Measurements from ENCODE around the gene FETUB.

FETUB gene

GRCh38 chr3:186636536-186636935, 3.7 kb upstream of the FETUB start:
- no peak for DNase-seq

DNA sequence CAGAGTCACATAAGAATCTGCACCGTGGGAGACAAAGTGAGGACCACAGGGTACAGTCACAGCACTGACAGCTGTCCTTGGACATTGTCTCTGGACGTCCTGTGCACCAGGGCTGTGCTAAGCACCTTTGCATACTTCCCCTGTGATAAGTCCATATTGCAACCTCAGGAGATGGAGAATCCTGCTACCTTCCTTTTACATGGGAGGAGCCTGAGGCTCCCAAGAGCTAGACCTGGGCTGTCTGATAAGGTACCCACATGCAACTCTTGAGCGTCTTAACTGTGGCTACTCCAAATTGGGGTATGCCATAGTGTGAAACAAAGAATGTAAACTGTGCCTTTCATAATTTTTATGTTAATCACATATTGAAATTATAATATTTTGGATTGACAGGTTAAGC, 2.5 kb upstream of the FETUB start:
- DNase-seq = no peak

- no peak for DNase-seq
Observed at GRCh38 chr3:186638259-186638658, 1.9 kb upstream of the FETUB start.

- no peak for DNase-seq
Observed at GRCh38 chr3:186640473-186640818, 247 bp downstream of the FETUB start.

GRCh38 chr3:186640929-186641328, 730 bp downstream of the FETUB start:
- no peak for DNase-seq

DNA sequence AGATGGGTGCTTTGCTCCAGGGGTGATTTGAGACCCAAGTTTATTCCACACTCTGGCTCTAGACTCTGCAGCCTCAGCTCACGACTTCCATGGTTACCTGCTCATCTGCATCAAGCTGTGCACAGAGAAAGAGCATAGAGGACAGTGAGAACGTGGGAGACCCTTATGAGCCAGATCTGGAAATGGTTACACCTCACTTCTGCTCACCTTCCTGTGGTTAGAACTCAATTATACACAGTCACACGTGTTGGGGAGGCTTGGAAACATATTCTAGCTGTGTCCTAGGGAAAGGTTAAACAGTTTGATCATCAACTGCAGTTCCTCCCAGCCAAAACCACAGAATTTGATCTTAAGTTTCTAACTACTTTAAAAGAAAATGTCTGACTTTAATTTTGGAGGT, 1.8 kb downstream of the FETUB start:
- no peak for DNase-seq

DNA sequence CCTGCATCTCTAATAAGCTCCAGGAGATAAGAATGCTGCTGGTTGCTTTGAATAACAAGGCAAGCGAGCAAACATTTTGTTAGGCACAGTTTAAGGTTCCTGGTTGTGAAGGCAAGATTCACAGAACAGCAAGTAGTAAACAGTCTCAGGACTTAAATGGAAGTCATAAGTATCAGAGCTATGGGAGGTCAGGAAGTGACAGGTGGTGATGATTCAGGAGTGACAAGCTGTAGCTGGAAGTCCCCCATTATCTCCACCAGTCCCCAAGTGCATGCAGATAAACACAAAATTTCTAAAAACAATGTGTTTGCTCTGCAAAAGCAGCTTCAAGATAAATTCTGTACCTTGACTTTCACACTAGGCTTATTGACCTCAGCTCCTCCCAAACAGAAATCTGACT, 3.3 kb downstream of the FETUB start:
- no peak for DNase-seq

- DNase-seq = no peak
Observed at GRCh38 chr3:186644683-186645082, 4.5 kb downstream of the FETUB start.

DNA sequence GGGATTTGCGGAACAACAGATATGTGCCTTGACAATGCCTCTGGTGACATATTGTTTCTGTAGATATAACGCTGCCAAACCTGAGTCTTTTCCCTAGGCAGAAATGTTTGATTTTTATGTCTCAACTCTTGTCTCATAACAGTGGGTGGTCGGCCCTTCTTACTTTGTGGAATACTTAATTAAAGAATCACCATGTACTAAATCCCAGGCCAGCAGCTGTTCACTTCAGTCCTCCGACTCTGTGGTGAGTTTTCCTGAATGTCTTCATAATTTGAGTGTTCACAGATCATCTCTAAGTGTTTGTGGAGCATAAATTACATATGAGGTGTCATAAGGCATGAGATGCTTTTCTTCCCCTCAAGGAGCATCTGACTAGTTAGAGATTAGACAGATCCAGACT, 5.9 kb downstream of the FETUB start:
- no peak for DNase-seq

- DNase-seq = no peak
Observed at GRCh38 chr3:186646841-186647240, 6.6 kb downstream of the FETUB start.

GRCh38 chr3:186648851-186649250, 8.7 kb downstream of the FETUB start:
- DNase-seq = no peak

- DNase-seq = no peak
Observed at GRCh38 chr3:186651678-186652215, 11.5 kb downstream of the FETUB start.

DNA sequence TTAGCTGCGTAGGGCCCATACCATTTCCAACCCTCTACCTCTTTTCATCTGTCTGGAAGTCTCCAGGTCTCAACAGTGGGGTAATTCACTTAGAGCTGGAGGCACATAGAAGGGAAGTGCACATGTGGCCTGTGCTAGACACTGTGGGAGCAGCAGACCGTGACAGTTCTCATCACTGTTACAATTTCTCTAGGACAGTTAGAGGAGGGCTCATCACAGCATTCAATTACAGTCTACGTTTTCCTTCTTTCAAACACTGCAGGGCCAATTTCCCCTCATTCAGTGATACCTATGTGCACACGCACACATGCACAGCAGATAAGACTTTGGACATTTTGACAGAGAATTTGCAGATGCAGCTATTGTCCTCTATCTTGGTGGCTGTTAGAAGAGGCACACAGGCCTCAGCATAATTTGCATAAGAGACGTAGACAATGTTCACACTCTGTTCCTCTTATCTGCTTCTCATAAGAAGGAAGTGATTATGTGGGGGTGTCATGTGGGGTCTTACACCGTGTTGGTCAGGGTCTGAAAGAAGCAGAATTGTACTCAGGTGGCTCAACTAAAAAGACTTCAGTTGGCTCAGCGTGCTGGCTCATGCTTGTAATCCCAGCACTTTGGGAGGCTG, 13.0 kb downstream of the FETUB start:
- DNase-seq = no peak

- no peak for DNase-seq
Observed at GRCh38 chr3:186653984-186654383, 13.8 kb downstream of the FETUB start.

- no peak for DNase-seq
Observed at GRCh38 chr3:186663361-186664118, 23.3 kb downstream of the FETUB start.

GRCh38 chr3:186664119-186664495, 23.9 kb downstream of the FETUB start:
- DNase-seq = no peak

- DNase-seq = no peak
Observed at GRCh38 chr3:186664506-186664905, 24.3 kb downstream of the FETUB start.

GRCh38 chr3:186665625-186666188, 25.5 kb downstream of the FETUB start, which contains the start of gene HRG:
HRG (plus strand) TSS chr3:186666014; CDS start chr3:186666032, 18 bp downstream.
- no peak for DNase-seq

GRCh38 chr3:186668426-186668825, 28.2 kb downstream of the FETUB start:
- no peak for DNase-seq

DNA sequence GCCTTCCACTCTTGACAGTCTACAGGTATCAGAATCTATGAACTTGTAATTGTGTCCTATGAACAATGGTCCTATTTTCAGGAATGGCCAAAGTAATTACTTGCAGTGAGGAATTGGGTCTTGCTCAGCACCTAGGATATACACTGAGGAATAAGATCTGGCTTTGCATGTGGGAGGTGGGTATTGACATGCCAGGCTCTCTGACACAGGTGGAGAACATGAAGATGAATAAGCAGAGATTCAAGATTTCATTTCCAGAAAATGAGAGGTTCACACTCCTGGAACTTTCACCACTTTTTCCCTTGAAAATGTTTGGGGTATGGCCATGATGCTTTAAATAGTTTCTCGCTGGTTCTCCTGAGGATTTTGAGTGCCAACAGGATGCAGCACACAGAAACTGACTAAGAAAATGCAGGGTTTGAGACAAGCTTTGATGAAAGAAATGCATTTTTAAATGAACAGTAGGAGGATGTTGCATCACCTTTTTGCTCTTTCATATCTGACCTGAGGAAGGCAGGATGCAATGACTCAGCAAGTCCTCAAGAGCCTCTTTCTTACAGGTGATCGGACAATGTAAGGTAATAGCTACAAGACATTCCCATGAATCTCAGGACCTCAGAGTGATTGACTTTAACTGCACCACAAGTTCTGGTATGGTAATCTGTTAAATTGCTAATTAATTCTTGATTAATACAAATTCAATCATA, 29.3 kb downstream of the FETUB start:
- no peak for DNase-seq

GRCh38 chr3:186670155-186670554, 30.0 kb downstream of the FETUB start:
- DNase-seq = no peak

- DNase-seq = no peak
Observed at GRCh38 chr3:186671051-186671450, 30.9 kb downstream of the FETUB start.

DNA sequence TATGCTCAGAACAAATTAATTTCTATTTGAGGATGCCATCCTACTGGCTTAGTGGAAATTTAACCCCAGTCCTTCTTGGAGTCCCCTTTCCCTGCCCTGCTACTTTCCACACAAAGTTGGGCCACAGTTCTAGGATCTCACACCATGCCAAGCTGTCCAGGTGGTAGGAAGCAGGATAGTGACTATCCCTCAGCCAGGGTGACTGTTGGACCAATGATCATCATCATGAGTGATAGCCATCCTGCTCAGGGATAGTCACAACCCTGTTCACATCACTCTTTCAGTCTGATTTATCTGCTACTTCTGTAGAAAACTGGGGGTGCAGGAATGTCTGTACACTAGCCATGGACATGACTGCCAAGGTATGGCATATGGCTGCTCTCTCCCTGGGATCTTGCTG, 38.4 kb downstream of the FETUB start:
- no peak for DNase-seq

DNA sequence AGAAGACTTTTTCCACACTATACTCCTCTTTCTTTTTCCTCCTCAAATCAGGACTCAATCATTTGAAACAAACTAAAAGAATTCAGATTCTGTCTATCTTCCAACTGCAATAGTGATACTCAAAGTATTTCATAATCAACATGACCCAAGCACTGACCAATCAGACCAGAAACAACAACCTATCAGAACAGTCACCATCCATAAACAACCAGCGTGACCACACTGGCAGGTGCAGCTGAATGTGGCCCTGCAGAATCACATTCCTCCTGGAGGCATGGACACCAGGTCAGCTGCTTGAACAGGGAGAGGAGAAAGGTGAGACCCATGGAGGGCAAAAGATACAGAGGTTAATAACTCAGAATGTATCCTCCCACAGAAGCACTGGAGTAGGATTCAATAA, 39.0 kb downstream of the FETUB start:
- no peak for DNase-seq
